ENCODE results near the gene SNX33.
"Not testable (repeated sequence)": the region's sequence is repeated elsewhere in the genome, so short reads cannot be mapped to it uniquely, and the experiment has no call there.

SNX33 gene

GRCh38 chr15:75678324-75678690 lies 30.6 kb downstream of the SNX33 start:
- H3K9me3 ChIP-seq (ENCODE audit: control insufficient read depth, insufficient read depth, low read length); H3K36me3 ChIP-seq (ENCODE audit: insufficient read depth, low read length); H3K4me1 ChIP-seq (ENCODE audit: insufficient read depth, low read length); H3K9ac ChIP-seq (ENCODE audit: low read depth, low read length): not testable (repeated sequence)

- 0 out of 2 replicates have a peak, but pooled peaks cover 4% of the 10 kb centered on the region for H3K4me1 ChIP-seq (ENCODE audit: insufficient read depth, low read length)
- no peak overlapping the region; the same call in 1 of the 2 replicates for H3K9ac ChIP-seq (ENCODE audit: low read depth, low read length)
- no peaks in the 10 kb centered on the region for H3K36me3 ChIP-seq (ENCODE audit: insufficient read depth, low read length)
- no peaks in the 10 kb centered on the region for H3K9me3 ChIP-seq (ENCODE audit: control insufficient read depth, insufficient read depth, low read length)
These were observed 32.5 kb downstream of the SNX33 start for GRCh38 chr15:75680007-75680789.

- Histone ChIP-seq H3K4me1 (ENCODE audit: insufficient read depth, low read length) (0 out of 2 replicates have a peak, but pooled peaks cover 4% of the 10 kb centered on the region), H3K9me3 (ENCODE audit: control insufficient read depth, insufficient read depth, low read length) (no peaks in the 10 kb centered on the region), H3K36me3 (ENCODE audit: insufficient read depth, low read length) (no peaks in the 10 kb centered on the region), H3K9ac (ENCODE audit: low read depth, low read length) (no peak overlapping the region)
These were observed 34.7 kb downstream of the SNX33 start for GRCh38 chr15:75682181-75683135.

GRCh38 chr15:75683646-75684312 lies 36.1 kb downstream of the SNX33 start:
- H3K9ac ChIP-seq (ENCODE audit: low read depth, low read length); H3K4me1 ChIP-seq (ENCODE audit: insufficient read depth, low read length); H3K36me3 ChIP-seq (ENCODE audit: insufficient read depth, low read length); H3K9me3 ChIP-seq (ENCODE audit: control insufficient read depth, insufficient read depth, low read length): not testable (repeated sequence)

DNA sequence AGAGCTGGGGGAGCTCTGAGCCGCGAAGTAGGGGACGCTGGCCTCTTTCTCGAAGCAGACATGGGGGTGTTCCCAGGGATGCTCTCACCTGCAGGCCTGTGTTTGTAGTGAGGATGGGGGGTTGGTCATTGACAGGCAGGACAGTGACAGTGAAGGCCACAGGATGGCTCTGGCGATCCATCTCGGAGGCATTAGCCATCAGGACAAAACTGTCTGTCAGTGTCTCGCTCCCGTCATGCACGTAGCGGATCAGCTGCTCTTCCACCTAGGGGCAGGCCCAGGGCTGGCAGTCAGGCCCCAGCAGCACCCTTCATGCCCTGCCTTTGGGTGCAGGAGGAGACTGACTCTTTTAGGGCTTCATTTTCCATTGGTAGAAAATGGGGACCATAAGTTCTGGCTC lies 36.9 kb downstream of the SNX33 start:
- H3K36me3 ChIP-seq (ENCODE audit: insufficient read depth, low read length), result no peaks in the 10 kb centered on the region
- H3K9me3 ChIP-seq (ENCODE audit: control insufficient read depth, insufficient read depth, low read length), result no peaks in the 10 kb centered on the region
- no peak overlapping the region for H3K9ac ChIP-seq (ENCODE audit: low read depth, low read length)
- H3K4me1 ChIP-seq (ENCODE audit: insufficient read depth, low read length), result 0 out of 2 replicates have a peak, but pooled peaks cover 4% of the 10 kb centered on the region

- 0 out of 2 replicates have a peak, but pooled peaks cover 4% of the 10 kb centered on the region for H3K4me1 ChIP-seq (ENCODE audit: insufficient read depth, low read length)
- H3K9ac ChIP-seq (ENCODE audit: low read depth, low read length), result no peak overlapping the region
- no peaks in the 10 kb centered on the region for H3K9me3 ChIP-seq (ENCODE audit: control insufficient read depth, insufficient read depth, low read length)
- no peaks in the 10 kb centered on the region for H3K36me3 ChIP-seq (ENCODE audit: insufficient read depth, low read length)
These were observed 37.5 kb downstream of the SNX33 start for GRCh38 chr15:75685195-75685594.

- H3K9ac ChIP-seq (ENCODE audit: low read depth, low read length); H3K4me1 ChIP-seq (ENCODE audit: insufficient read depth, low read length); H3K36me3 ChIP-seq (ENCODE audit: insufficient read depth, low read length); H3K9me3 ChIP-seq (ENCODE audit: control insufficient read depth, insufficient read depth, low read length): not testable (repeated sequence)
These were observed 38.5 kb downstream of the SNX33 start for GRCh38 chr15:75686212-75686642.

- Histone ChIP-seq H3K4me1 (ENCODE audit: insufficient read depth, low read length) (0 out of 2 replicates have a peak, but pooled peaks cover 4% of the 10 kb centered on the region), H3K9me3 (ENCODE audit: control insufficient read depth, insufficient read depth, low read length) (no peaks in the 10 kb centered on the region), H3K36me3 (ENCODE audit: insufficient read depth, low read length) (no peaks in the 10 kb centered on the region), H3K9ac (ENCODE audit: low read depth, low read length) (no peak overlapping the region)
These were observed 40.0 kb downstream of the SNX33 start for GRCh38 chr15:75687486-75688277.

GRCh38 chr15:75688278-75688557 lies 40.5 kb downstream of the SNX33 start:
- no peaks in the 10 kb centered on the region for H3K36me3 ChIP-seq (ENCODE audit: insufficient read depth, low read length)
- H3K9ac ChIP-seq (ENCODE audit: low read depth, low read length), result no peak overlapping the region
- no peaks in the 10 kb centered on the region for H3K9me3 ChIP-seq (ENCODE audit: control insufficient read depth, insufficient read depth, low read length)
- peaks cover 5% of the 10 kb centered on the region; the same call in 1 of the 2 replicates for H3K4me1 ChIP-seq (ENCODE audit: insufficient read depth, low read length)

- H3K4me1 ChIP-seq (ENCODE audit: insufficient read depth, low read length), result peaks cover 11% of the 10 kb centered on the region; the same call in 1 of the 2 replicates
- no peak overlapping the region for H3K9ac ChIP-seq (ENCODE audit: low read depth, low read length)
- H3K9me3 ChIP-seq (ENCODE audit: control insufficient read depth, insufficient read depth, low read length), result no peaks in the 10 kb centered on the region
- no peaks in the 10 kb centered on the region for H3K36me3 ChIP-seq (ENCODE audit: insufficient read depth, low read length)
These were observed 41.1 kb downstream of the SNX33 start for GRCh38 chr15:75688831-75689230.

DNA sequence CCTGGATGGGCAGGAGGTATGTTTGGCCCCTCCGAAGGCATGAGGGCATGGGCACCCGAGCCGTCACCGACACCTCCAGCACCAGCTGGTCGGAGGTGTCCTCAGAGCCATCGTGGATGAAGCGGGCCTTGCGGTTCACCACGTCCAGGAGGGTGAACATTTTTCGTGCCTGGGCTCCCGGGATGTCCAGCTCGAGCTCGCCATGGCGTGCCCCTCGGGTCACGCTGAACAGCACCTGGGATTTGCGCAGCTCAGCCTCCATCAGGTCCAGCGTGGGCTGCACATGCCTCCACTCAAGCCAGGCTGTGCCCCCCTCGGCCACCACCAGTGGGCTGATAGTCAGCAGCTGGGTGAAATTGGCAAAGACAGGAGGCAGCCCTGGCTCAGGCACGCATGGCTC lies 41.7 kb downstream of the SNX33 start:
- not testable (repeated sequence) for H3K36me3 ChIP-seq (ENCODE audit: insufficient read depth, low read length); H3K9me3 ChIP-seq (ENCODE audit: control insufficient read depth, insufficient read depth, low read length); H3K9ac ChIP-seq (ENCODE audit: low read depth, low read length)
- H3K4me1 ChIP-seq (ENCODE audit: insufficient read depth, low read length), result peaks cover 13% of the 10 kb centered on the region

DNA sequence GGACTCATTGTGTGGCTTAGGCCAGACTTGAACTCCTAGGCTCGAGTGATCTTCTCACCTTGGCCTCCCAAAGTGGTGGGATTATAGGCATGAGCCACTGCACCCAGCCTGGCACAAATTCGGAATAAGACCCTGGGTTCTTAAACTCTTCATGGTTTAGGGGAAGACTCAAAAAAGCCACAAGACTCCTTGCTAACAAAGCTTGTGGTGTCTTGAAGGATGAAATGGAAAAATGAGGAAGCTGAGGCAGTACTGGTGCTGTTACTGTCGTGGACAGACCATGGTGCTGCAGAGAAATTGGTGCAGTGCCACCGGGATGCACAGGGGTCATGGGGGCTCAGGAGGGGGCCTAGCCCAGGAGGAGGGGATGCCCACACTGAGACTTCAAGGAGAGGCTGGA lies 44.6 kb downstream of the SNX33 start:
- H3K9me3 ChIP-seq (ENCODE audit: control insufficient read depth, insufficient read depth, low read length); H3K36me3 ChIP-seq (ENCODE audit: insufficient read depth, low read length); H3K9ac ChIP-seq (ENCODE audit: low read depth, low read length): not testable (repeated sequence)
- H3K4me1 ChIP-seq (ENCODE audit: insufficient read depth, low read length), result peaks cover 26% of the 10 kb centered on the region

DNA sequence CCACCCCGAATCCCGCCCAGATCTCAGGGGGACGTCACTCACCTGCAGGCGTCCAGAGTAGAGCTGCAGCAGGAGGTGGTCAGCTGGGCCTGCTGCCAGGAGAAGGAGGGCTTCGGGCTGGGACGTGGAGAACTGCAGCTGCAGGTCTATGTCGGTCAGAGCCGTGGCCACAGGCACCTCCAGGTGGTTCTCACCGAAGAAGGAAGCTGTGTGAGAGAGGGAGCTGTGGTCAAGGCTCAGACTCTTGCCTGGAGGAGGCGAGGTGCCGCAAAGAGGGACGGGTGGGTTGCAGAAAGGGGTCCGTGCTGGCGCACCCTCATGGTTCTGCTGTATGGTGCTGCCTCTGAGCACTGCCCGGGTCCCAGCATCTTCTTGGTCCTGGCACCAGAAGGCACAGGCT lies 45.3 kb downstream of the SNX33 start:
- H3K36me3 ChIP-seq (ENCODE audit: insufficient read depth, low read length); H3K9ac ChIP-seq (ENCODE audit: low read depth, low read length); H3K9me3 ChIP-seq (ENCODE audit: control insufficient read depth, insufficient read depth, low read length): not testable (repeated sequence)
- H3K4me1 ChIP-seq (ENCODE audit: insufficient read depth, low read length), result peaks cover 26% of the 10 kb centered on the region

Data from ES-I3 (cell line).